HG03442 (cell line): ENCODE data around the gene ANKRD10.

Source experiments
- ATAC-seq: cut with Tn5 transposase; IDR thresholded peaks from one replicate; pipeline ENCODE4 v1.9.1; 2021; ENCODE audit warnings: mild to moderate bottlenecking, moderate library complexity; ENCODE audit not compliant: unreplicated experiment

The ANKRD10 gene

GRCh38 chr13:110916301-110917142 lies 1.7 kb upstream of the ANKRD10 start:
- no peak for ATAC-seq

- no peak for ATAC-seq
Observed at GRCh38 chr13:110915874-110916206, 971 bp upstream of the ANKRD10 start.

- peak; percentile 26 for ATAC-seq
Observed at GRCh38 chr13:110914331-110915056, 375 bp downstream of the ANKRD10 start.

DNA sequence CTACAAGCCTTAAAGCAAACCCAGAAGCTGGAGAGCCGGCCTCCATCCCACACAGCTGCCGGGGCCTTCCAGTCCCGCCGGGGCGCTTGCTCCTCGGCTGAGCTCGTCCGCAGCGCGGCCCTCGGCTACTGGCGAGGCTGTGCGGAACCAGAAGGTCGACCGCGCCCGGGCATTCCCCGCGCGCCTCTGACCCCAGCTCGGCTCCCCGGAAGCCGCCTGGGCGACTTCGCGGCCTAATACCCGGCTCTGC lies 863 bp downstream of the ANKRD10 start:
- no peak for ATAC-seq

- ATAC-seq: no peak
Observed at GRCh38 chr13:110913322-110914080, 1.4 kb downstream of the ANKRD10 start.

GRCh38 chr13:110912651-110913051 lies 2.2 kb downstream of the ANKRD10 start:
- ATAC-seq: no peak

DNA sequence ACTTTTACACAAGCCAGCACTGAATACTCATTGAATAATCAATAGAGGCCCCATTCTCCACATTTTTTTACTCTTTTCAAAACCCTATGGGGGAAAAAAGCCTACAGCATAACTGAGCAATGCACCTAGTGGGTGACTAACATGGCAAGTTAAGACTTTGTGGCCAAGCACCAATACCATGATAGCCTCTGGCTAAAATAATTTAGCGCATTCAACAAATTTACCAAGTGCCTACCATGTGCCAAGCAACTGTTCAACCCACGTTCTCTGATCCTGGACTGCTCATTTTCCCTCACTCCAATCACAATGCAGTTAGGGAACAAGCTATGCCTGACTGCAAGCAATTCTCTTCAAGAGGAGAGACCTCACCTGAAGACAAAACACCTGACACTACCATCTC lies 3.0 kb downstream of the ANKRD10 start:
- no peak for ATAC-seq

- no peak for ATAC-seq
Observed at GRCh38 chr13:110910013-110910890, 4.6 kb downstream of the ANKRD10 start.

DNA sequence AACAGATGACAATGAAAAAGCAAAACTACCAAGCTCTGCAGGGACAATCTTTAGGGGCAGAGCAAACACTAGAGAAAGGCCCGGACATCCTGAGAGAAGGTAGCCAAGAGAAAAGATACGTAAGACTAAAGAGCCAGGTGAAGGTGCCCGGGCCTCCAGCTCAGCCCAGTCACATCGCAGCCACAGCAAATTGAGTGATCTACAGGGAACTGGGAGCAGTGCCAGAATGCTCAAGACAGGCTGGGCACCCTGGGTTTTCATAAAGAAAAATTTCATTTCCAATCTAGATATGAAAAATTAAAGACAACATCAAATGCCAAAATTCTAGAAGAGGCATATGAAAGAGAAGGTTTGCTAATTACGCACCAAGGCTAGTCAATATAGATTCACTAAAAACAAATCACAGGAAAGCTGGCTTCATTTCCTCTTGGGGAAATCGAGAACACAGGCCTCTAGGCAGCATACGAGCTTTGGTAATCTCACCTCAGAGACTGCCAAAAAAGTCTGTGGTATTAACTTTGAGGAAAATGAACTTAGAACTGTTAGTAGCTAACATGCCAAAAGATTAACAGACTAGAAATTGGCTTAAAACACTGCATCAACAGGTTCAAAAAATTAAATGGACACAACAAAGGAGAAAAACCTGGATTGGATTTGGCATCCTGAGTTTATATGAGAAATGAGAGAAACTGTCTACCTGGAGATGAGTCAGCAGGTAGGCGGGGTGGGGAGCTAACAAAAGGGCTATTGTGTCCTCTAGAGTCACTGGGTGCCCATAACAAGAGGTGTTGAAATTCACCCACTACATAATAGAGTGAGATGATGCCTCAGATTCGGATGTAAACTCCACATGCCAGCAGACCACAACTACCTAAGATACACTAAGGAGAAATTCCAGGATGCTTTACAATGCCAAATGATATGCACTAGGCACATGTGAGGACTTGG lies 6.6 kb downstream of the ANKRD10 start:
- ATAC-seq: no peak

- no peak for ATAC-seq
Observed at GRCh38 chr13:110907301-110907700, 7.6 kb downstream of the ANKRD10 start.

- no peak for ATAC-seq
Observed at GRCh38 chr13:110904748-110905147, 10.1 kb downstream of the ANKRD10 start.

DNA sequence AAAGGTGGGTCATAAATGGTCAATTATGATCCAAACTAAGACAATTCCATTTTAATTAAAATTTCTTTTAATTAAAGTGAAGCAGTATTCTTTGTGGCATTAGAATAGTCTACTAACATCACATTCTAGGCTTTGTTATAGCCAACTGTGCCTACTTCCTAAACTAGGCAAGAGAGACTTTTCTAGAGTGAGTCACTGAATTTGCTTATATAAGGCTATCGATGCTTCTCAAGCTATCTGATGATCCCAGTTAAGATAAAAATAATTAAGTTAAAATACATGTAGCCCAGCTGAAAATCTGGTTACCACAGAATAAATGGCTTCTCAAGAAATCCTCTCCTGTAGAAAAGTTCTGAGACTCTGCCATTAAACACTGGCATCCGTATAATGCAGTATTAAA lies 12.5 kb downstream of the ANKRD10 start:
- no peak for ATAC-seq

DNA sequence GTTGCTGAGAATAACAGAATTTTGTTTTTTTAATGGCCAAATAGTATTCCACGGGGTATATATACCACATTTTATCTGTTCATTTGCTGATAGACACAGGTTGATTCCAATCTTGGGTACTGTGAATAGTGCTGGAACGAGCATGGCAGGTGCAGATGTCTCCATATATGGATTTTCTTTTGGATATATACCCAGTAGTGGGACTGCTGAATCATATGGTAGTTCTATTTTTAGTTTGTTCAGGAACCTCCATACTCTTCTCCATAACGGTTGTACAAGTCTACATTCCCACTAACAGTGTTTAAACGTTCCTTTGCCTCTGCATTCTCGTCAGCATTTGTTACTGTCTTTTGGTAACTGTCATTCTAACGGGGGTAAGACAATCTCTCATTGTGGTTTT lies 17.3 kb downstream of the ANKRD10 start:
- ATAC-seq: no peak

DNA sequence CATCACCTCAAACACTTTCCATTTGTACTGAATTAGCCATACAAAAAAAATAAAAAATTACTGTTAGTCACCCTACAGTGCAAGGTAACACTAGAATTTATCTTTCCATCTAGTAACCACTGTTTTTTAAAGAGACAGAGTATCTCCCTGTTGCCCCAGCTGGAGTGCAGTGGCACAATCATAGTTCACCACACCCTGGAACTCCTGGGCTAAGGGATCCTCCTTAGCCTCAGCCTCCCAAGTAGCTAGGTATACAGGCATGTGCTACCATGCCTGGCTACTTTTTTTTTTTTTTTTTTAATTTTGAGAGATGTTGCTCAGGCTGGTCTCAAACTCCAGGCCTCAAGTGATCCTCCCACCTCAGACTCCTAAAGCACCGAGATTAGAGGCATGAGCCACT lies 17.9 kb downstream of the ANKRD10 start:
- no peak for ATAC-seq

- no peak for ATAC-seq
Observed at GRCh38 chr13:110894086-110894485, 20.8 kb downstream of the ANKRD10 start.

- no peak for ATAC-seq
Observed at GRCh38 chr13:110893571-110893970, 21.3 kb downstream of the ANKRD10 start.

GRCh38 chr13:110890279-110891165 lies 24.3 kb downstream of the ANKRD10 start:
- ATAC-seq: no peak

DNA sequence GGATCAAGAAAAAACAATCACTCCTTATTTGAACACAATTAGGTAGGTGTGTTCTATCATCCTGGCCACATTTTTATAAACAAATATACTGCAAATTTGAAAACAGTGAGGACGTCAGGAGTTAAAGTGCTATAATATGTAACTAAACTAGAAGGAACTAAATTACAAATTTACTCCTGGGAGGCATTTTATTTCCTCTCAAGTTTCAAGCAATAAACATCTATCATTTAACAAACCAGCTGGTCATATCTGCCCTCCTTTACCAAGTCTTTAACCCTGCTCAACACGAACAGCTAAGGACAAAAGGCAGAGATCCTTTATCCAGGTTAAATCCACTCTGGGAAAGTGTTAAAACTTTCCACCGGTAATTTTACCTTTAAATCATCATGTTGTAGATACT lies 26.5 kb downstream of the ANKRD10 start:
- ATAC-seq: no peak
